Measurements from ENCODE around the gene SLC27A5. TPM values are rescaled to one million over a fixed set of nuclear protein-coding genes. Genes with fewer than 3 reads are reported as not detected.
A peak's percentile ranks its signal among the peaks of the same experiment; 100 is the strongest.
"Not testable (repeated sequence)": the region's sequence is repeated elsewhere in the genome, so short reads cannot be mapped to it uniquely, and the experiment has no call there.

SLC27A5 gene
- total RNA-seq, 1 donor from 2014 or later: 23.3 TPM

- Mint-ChIP-seq H3K9me3 (no peaks in the 10 kb centered on the region), H3K27me3 (ENCODE audit: insufficient read depth) (no peaks in the 10 kb centered on the region), H3K36me3 (ENCODE audit: low read depth) (peaks cover 12% of the 10 kb centered on the region), H3K4me1 (ENCODE audit: low read depth) (peaks cover 25% of the 10 kb centered on the region), H3K27ac (peak overlapping the region; percentile 64), H3K4me3 (peak overlapping the region; percentile 40)
- no peak for DNase-seq (ENCODE audit: low spot score)
- intact Hi-C loops (cut with micrococcal nuclease): no loop called here
Observed at GRCh38 chr19:58474291-58474996, 37.3 kb downstream of the SLC27A5 start.

GRCh38 chr19:58473775-58474174, 38.0 kb downstream of the SLC27A5 start:
- H3K9me3 Mint-ChIP-seq: no peaks in the 10 kb centered on the region
- intact Hi-C loops (cut with micrococcal nuclease): no loop called here
- peaks cover 7% of the 10 kb centered on the region for H3K36me3 Mint-ChIP-seq (ENCODE audit: low read depth)
- no peak overlapping the region for H3K27ac Mint-ChIP-seq
- H3K4me3 Mint-ChIP-seq: peak overlapping the region; percentile 12
- H3K27me3 Mint-ChIP-seq (ENCODE audit: insufficient read depth): no peaks in the 10 kb centered on the region
- no peak for DNase-seq (ENCODE audit: low spot score)
- peaks cover 29% of the 10 kb centered on the region for H3K4me1 Mint-ChIP-seq (ENCODE audit: low read depth)

GRCh38 chr19:58471736-58472135, 40.1 kb downstream of the SLC27A5 start:
- intact Hi-C loops (cut with micrococcal nuclease): no loop called here
- peaks cover 37% of the 10 kb centered on the region for H3K4me1 Mint-ChIP-seq (ENCODE audit: low read depth)
- peaks cover 7% of the 10 kb centered on the region for H3K36me3 Mint-ChIP-seq (ENCODE audit: low read depth)
- H3K27me3 Mint-ChIP-seq (ENCODE audit: insufficient read depth): no peaks in the 10 kb centered on the region
- no peak for DNase-seq (ENCODE audit: low spot score)
- no peak overlapping the region for H3K4me3 Mint-ChIP-seq
- H3K9me3 Mint-ChIP-seq: no peaks in the 10 kb centered on the region
- no peak overlapping the region for H3K27ac Mint-ChIP-seq

GRCh38 chr19:58470837-58471543, 40.8 kb downstream of the SLC27A5 start:
- intact Hi-C loops (cut with micrococcal nuclease); H3K4me3 Mint-ChIP-seq; H3K9me3 Mint-ChIP-seq: not testable (repeated sequence)

GRCh38 chr19:58469241-58470013, 42.4 kb downstream of the SLC27A5 start:
- H3K4me3 Mint-ChIP-seq: peak overlapping the region; percentile 88
- peaks cover 7% of the 10 kb centered on the region for H3K36me3 Mint-ChIP-seq (ENCODE audit: low read depth)
- intact Hi-C loops (cut with micrococcal nuclease): no loop called here
- H3K9me3 Mint-ChIP-seq: no peaks in the 10 kb centered on the region
- DNase-seq (ENCODE audit: low spot score): no peak
- H3K27ac Mint-ChIP-seq: no peak overlapping the region
- no peaks in the 10 kb centered on the region for H3K27me3 Mint-ChIP-seq (ENCODE audit: insufficient read depth)
- peaks cover 20% of the 10 kb centered on the region for H3K4me1 Mint-ChIP-seq (ENCODE audit: low read depth)

More at GRCh38 chr19:58470837-58471543, 40.8 kb downstream of the SLC27A5 start:
- not testable (repeated sequence) for H3K36me3 Mint-ChIP-seq (ENCODE audit: low read depth); H3K27me3 Mint-ChIP-seq (ENCODE audit: insufficient read depth); H3K27ac Mint-ChIP-seq; DNase-seq (ENCODE audit: low spot score)
- H3K4me1 Mint-ChIP-seq (ENCODE audit: low read depth): peaks cover 35% of the 10 kb centered on the region

- H3K4me1 Mint-ChIP-seq (ENCODE audit: low read depth): peaks cover 17% of the 10 kb centered on the region
- no peaks in the 10 kb centered on the region for H3K9me3 Mint-ChIP-seq
- no peak for DNase-seq (ENCODE audit: low spot score)
- peaks cover 7% of the 10 kb centered on the region for H3K36me3 Mint-ChIP-seq (ENCODE audit: low read depth)
- intact Hi-C loops (cut with micrococcal nuclease): no loop called here
- peak overlapping the region; percentile 56 for H3K27ac Mint-ChIP-seq
- H3K27me3 Mint-ChIP-seq (ENCODE audit: insufficient read depth): no peaks in the 10 kb centered on the region
- peak overlapping the region; percentile 88 for H3K4me3 Mint-ChIP-seq
Observed at GRCh38 chr19:58468216-58468839, 43.5 kb downstream of the SLC27A5 start.

GRCh38 chr19:58466760-58467589, 44.8 kb downstream of the SLC27A5 start, which contains the start of gene ZNF324:
Gene ZNF324 (plus strand): TSS chr19:58467080. CDS start chr19:58469186, 2,106 bp downstream.
- intact Hi-C loops (cut with micrococcal nuclease): loop anchor here (1.0 to 2.0 kb wide), 13 partner anchors 8 to 162 kb away; partner anchors contain the start of genes ERVK3-1, MZF1, TRIM28 and ZBTB45
- DNase-seq (ENCODE audit: low spot score): peak; percentile 96
- peak within 1 kb of the TSS; percentile 88 for H3K4me3 Mint-ChIP-seq
- H3K4me1 Mint-ChIP-seq (ENCODE audit: low read depth): peaks cover 17% of the 10 kb centered on the region
- H3K27me3 Mint-ChIP-seq (ENCODE audit: insufficient read depth): no peaks in the 10 kb centered on the region
- no peaks in the 10 kb centered on the region for H3K9me3 Mint-ChIP-seq
- peak within 1 kb of the TSS; percentile 71 for H3K27ac Mint-ChIP-seq
- H3K36me3 Mint-ChIP-seq (ENCODE audit: low read depth): no peaks in the 10 kb centered on the region

- peaks cover 17% of the 10 kb centered on the region for H3K4me1 Mint-ChIP-seq (ENCODE audit: low read depth)
- no peaks in the 10 kb centered on the region for H3K36me3 Mint-ChIP-seq (ENCODE audit: low read depth)
- no peaks in the 10 kb centered on the region for H3K27me3 Mint-ChIP-seq (ENCODE audit: insufficient read depth)
- H3K4me3 Mint-ChIP-seq: peak overlapping the region; percentile 88
- intact Hi-C loops (cut with micrococcal nuclease): loop anchor here (1.0 to 2.0 kb wide), 7 partner anchors 15 to 161 kb away; partner anchors contain the start of genes ERVK3-1, TRIM28, ZBTB45 and ZNF132
- H3K9me3 Mint-ChIP-seq: no peaks in the 10 kb centered on the region
- peak overlapping the region; percentile 71 for H3K27ac Mint-ChIP-seq
- DNase-seq (ENCODE audit: low spot score): no peak
Observed at GRCh38 chr19:58466089-58466759, 45.6 kb downstream of the SLC27A5 start.

GRCh38 chr19:58460039-58460438, 51.8 kb downstream of the SLC27A5 start:
- Mint-ChIP-seq H3K27me3 (ENCODE audit: insufficient read depth) (no peaks in the 10 kb centered on the region), H3K4me3 (no peak overlapping the region)

GRCh38 chr19:58456111-58456510, 55.7 kb downstream of the SLC27A5 start:
- intact Hi-C loops (cut with micrococcal nuclease): no loop called here

More at GRCh38 chr19:58460039-58460438, 51.8 kb downstream of the SLC27A5 start:
- Mint-ChIP-seq H3K27ac (no peak overlapping the region), H3K9me3 (no peaks in the 10 kb centered on the region), H3K36me3 (ENCODE audit: low read depth) (peaks cover 14% of the 10 kb centered on the region), H3K4me1 (ENCODE audit: low read depth) (no peaks in the 10 kb centered on the region)
- no peak for DNase-seq (ENCODE audit: low spot score)
- intact Hi-C loops (cut with micrococcal nuclease): no loop called here

GRCh38 chr19:58455306-58455705, 56.5 kb downstream of the SLC27A5 start:
- no peaks in the 10 kb centered on the region for H3K9me3 Mint-ChIP-seq
- intact Hi-C loops (cut with micrococcal nuclease): no loop called here
- peaks cover 18% of the 10 kb centered on the region for H3K4me1 Mint-ChIP-seq (ENCODE audit: low read depth)
- DNase-seq (ENCODE audit: low spot score): no peak
- H3K4me3 Mint-ChIP-seq: no peak overlapping the region
- peaks cover 19% of the 10 kb centered on the region for H3K36me3 Mint-ChIP-seq (ENCODE audit: low read depth)
- no peak overlapping the region for H3K27ac Mint-ChIP-seq
- peaks cover 5% of the 10 kb centered on the region for H3K27me3 Mint-ChIP-seq (ENCODE audit: insufficient read depth)

More at GRCh38 chr19:58456111-58456510, 55.7 kb downstream of the SLC27A5 start:
- peaks cover 10% of the 10 kb centered on the region for H3K4me1 Mint-ChIP-seq (ENCODE audit: low read depth)
- peaks cover 20% of the 10 kb centered on the region for H3K36me3 Mint-ChIP-seq (ENCODE audit: low read depth)
- peaks cover 2% of the 10 kb centered on the region for H3K27me3 Mint-ChIP-seq (ENCODE audit: insufficient read depth)
- H3K27ac Mint-ChIP-seq: no peak overlapping the region
- no peak overlapping the region for H3K4me3 Mint-ChIP-seq
- no peak for DNase-seq (ENCODE audit: low spot score)
- no peaks in the 10 kb centered on the region for H3K9me3 Mint-ChIP-seq
